OCI-LY1 (cell line): ENCODE measurements around the gene CTSD.

Experiments
- H2AFZ ChIP-seq: fragments of 200-600 bp; sonication (generic), shearing (Covaris generic); 2 replicates; pipeline ENCODE4 v1.6.0; 2014; ENCODE audit warnings: antibody characterized with exemption, mild to moderate bottlenecking, low read length
- H3F3A ChIP-seq: fragments of 200-600 bp; sonication (generic), shearing (Covaris generic); 2 replicates; pipeline ENCODE4 v1.6.0; 2014; ENCODE audit warnings: mild to moderate bottlenecking, antibody characterized with exemption, low read length, moderate library complexity; ENCODE audit not compliant: insufficient read depth
- H3K27ac ChIP-seq: fragments of 200-600 bp; sonication (generic); 2 replicates; pipeline ENCODE4 v1.5.1; 2014; ENCODE audit warnings: low read length, mixed run types, mild to moderate bottlenecking, low read depth; ENCODE audit not compliant: poor library complexity, severe bottlenecking
- H3K27me3 ChIP-seq: fragments of 200-600 bp; sonication (generic); 2 replicates; pipeline ENCODE4 v1.6.0; 2014; ENCODE audit warnings: antibody characterized with exemption, mild to moderate bottlenecking, low read length, moderate library complexity; ENCODE audit not compliant: insufficient read depth
- H3K36me3 ChIP-seq: fragments of 200-600 bp; sonication (generic); 2 replicates; pipeline ENCODE4 v1.6.1; 2014; ENCODE audit warnings: mild to moderate bottlenecking, antibody characterized with exemption, low read length, moderate library complexity, mixed read lengths; ENCODE audit not compliant: insufficient read depth
- H3K4me1 ChIP-seq: fragments of 200-600 bp; sonication (generic); 2 replicates; pipeline ENCODE4 v1.5.1; 2014; ENCODE audit warnings: mild to moderate bottlenecking, low read length, moderate library complexity; ENCODE audit not compliant: insufficient read depth, severe bottlenecking
- H3K4me2 ChIP-seq: fragments of 200-600 bp; sonication (generic), shearing (Covaris generic); 2 replicates; pipeline ENCODE4 v1.6.1; 2014; ENCODE audit warnings: low read length
- H3K4me3 ChIP-seq: fragments of 200-600 bp; sonication (generic); 2 replicates; pipeline ENCODE4 v1.5.1; 2014; ENCODE audit warnings: low read length, low read depth, mild to moderate bottlenecking, mixed read lengths; ENCODE audit not compliant: poor library complexity, severe bottlenecking
- H3K79me2 ChIP-seq: fragments of 200-600 bp; shearing (Covaris generic); 2 replicates; pipeline ENCODE4 v1.6.1; 2016; ENCODE audit warnings: mixed run types, low read length, mixed read lengths; ENCODE audit not compliant: insufficient read depth
- H3K9ac ChIP-seq: fragments of 200-600 bp; sonication (generic), shearing (Covaris generic); 2 replicates; pipeline ENCODE4 v1.6.1; 2014; ENCODE audit warnings: mild to moderate bottlenecking, low read length, mixed read lengths
- H3K9me2 ChIP-seq: fragments of 200-600 bp; sonication (generic), shearing (Covaris generic); 2 replicates; pipeline ENCODE4 v1.6.1; 2014; ENCODE audit warnings: low read depth, mild to moderate bottlenecking, low read length, mixed read lengths
- H3K9me3 ChIP-seq: fragments of 200-600 bp; shearing (Covaris generic); 2 replicates; pipeline ENCODE4 v1.6.1; 2014; ENCODE audit warnings: low read length, mixed read lengths
- H4K20me1 ChIP-seq: fragments of 200-600 bp; sonication (generic), shearing (Covaris generic); 2 replicates; pipeline ENCODE4 v1.6.0; 2016; ENCODE audit warnings: mild to moderate bottlenecking, low read length; ENCODE audit not compliant: insufficient read depth
- EZH2 ChIP-seq: fragments of 200-600 bp; sonication (generic), shearing (Covaris generic); IDR thresholded peaks from 2 replicates; pipeline ENCODE4 v1.8.0; 2017; ENCODE audit warnings: borderline replicate concordance, mixed run types, mild to moderate bottlenecking, antibody characterized with exemption, low read length, moderate library complexity, mixed read lengths
- TF ChIP-seq, protein P1 (sequence below): fragments of 200-600 bp; sonication (generic), shearing (Covaris generic); IDR thresholded peaks from 2 replicates; pipeline ENCODE4 v1.5.1; 2017; ENCODE audit warnings: mild to moderate bottlenecking, antibody characterized with exemption, low read length, moderate library complexity, mixed read lengths

The CTSD gene

DNA sequence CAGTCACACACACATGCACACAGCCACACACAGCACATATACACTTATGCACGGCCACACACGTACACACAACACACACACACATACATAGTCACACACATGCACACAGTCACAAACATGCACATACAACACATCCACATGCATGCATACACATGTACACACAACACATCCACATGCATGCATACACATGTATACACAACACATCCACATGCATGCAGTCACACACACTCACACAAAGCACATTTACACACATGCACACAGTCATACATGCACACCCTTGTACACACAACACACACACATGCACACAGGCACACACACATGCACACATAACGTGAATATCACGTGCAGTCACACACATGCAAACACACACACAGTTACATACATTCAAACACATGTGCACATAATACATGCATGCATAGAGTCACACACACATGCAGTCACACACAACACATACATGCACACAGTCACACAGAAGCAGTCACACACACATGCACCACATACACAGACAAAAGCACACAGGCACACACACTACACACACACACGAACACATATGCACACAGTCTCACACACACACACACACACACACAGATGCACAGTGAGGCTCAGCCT is 32.2 kb downstream of the CTSD start:
- no peak overlapping the region for H3K4me3 ChIP-seq
- no peaks in the 10 kb centered on the region for H4K20me1 ChIP-seq
- H3K4me2 ChIP-seq = no peak overlapping the region
- no peaks in the 10 kb centered on the region for H3K9me2 ChIP-seq
- no peaks in the 10 kb centered on the region for H3F3A ChIP-seq
- H3K79me2 ChIP-seq = no peaks in the 10 kb centered on the region
- H3K27ac ChIP-seq = no peak overlapping the region
- H3K9ac ChIP-seq = no peak overlapping the region
- TF ChIP-seq EZH2 = no peak
- TF ChIP-seq, protein P1, sequence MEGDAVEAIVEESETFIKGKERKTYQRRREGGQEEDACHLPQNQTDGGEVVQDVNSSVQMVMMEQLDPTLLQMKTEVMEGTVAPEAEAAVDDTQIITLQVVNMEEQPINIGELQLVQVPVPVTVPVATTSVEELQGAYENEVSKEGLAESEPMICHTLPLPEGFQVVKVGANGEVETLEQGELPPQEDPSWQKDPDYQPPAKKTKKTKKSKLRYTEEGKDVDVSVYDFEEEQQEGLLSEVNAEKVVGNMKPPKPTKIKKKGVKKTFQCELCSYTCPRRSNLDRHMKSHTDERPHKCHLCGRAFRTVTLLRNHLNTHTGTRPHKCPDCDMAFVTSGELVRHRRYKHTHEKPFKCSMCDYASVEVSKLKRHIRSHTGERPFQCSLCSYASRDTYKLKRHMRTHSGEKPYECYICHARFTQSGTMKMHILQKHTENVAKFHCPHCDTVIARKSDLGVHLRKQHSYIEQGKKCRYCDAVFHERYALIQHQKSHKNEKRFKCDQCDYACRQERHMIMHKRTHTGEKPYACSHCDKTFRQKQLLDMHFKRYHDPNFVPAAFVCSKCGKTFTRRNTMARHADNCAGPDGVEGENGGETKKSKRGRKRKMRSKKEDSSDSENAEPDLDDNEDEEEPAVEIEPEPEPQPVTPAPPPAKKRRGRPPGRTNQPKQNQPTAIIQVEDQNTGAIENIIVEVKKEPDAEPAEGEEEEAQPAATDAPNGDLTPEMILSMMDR = no peak
- H3K36me3 ChIP-seq = no peaks in the 10 kb centered on the region; the same call in 1 of the 2 replicates
- no peak overlapping the region for H2AFZ ChIP-seq
- H3K4me1 ChIP-seq = no peaks in the 10 kb centered on the region
- H3K27me3 ChIP-seq = no peaks in the 10 kb centered on the region; the same call in 1 of the 2 replicates
- H3K9me3 ChIP-seq = no peaks in the 10 kb centered on the region

DNA sequence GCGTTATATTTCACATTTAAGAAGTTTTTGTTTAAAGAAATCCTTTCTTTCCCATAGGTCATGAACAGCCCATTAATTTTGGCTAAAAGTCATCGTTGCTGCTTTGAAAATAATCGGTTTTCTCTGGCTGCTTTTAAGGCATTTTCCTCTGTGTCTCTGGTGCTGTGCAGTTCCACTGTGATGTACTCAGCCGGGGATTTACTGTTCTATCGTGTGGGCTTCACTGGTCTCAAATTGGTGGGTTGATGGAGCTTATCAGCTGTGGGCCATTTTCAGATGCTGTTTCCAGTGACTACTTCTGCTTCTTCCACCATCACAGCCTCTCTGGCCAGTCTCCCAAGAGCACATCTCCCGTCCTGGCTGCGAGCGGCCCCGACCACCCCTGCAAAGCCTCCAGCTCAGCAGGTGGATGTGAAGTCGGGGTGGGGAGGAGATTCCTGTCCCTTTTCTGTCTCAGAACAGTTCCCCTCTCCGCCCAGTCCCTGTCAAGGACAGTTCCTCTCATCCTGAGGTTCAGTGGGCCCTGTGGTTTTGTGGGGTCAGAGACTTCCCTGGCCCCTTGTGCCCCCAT is 33.6 kb downstream of the CTSD start:
- Histone ChIP-seq H4K20me1 (no peaks in the 10 kb centered on the region), H3K79me2 (no peaks in the 10 kb centered on the region), H3K4me1 (no peaks in the 10 kb centered on the region), H3K4me3 (no peak overlapping the region), H3K27me3 (no peaks in the 10 kb centered on the region; the same call in none of the 2 replicates), H3K9ac (no peak overlapping the region), H3K36me3 (no peaks in the 10 kb centered on the region), H3F3A (no peaks in the 10 kb centered on the region), H3K27ac (no peak overlapping the region), H3K9me3 (no peaks in the 10 kb centered on the region), H2AFZ (no peak overlapping the region), H3K4me2 (no peak overlapping the region), H3K9me2 (no peaks in the 10 kb centered on the region)
- TF ChIP-seq, protein P1 = no peak
- no peak for TF ChIP-seq EZH2

DNA sequence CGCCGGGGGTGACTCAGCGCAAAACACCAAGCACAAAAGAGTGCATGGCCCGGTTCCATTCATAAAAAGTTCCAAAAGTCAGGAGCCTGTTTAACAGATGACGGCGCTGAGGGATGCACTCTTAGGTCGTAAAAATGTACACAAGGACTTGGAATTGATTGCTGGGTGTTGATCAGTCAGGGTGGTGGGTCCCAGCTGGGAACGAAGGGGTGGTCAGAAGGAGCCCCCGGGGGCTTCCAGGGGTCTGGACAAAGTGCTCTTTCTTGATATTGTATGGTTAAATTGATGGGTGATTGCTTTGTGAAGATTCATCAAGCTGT is 34.1 kb downstream of the CTSD start:
- Histone ChIP-seq H3K4me2 (no peak overlapping the region), H3K9me2 (no peaks in the 10 kb centered on the region), H3K36me3 (no peaks in the 10 kb centered on the region), H3K27ac (no peak overlapping the region), H3K4me1 (no peaks in the 10 kb centered on the region), H3K79me2 (no peaks in the 10 kb centered on the region), H2AFZ (no peak overlapping the region), H3K9me3 (no peaks in the 10 kb centered on the region), H3K9ac (no peak overlapping the region), H3K4me3 (no peak overlapping the region), H4K20me1 (no peaks in the 10 kb centered on the region), H3F3A (no peaks in the 10 kb centered on the region), H3K27me3 (no peaks in the 10 kb centered on the region; the same call in none of the 2 replicates)
- TF ChIP-seq, protein P1 = no peak
- TF ChIP-seq EZH2 = no peak
